Measurements from ENCODE around the gene YAP1.

GRCh38 chr11:102064316-102064715 lies 45.9 kb upstream of the YAP1 start:
- TF ChIP-seq L3MBTL2 (conservative IDR thresholded peaks at IDR 0.05) (no peak), FOXK2 (IDR thresholded peaks at IDR 0.05) (no peak), TARDBP (IDR thresholded peaks at IDR 0.05) (no peak), SP1 (IDR thresholded peaks at IDR 0.05) (no peak), BHLHE40 (IDR thresholded peaks at IDR 0.05; ENCODE audit: borderline replicate concordance) (no peak), CTBP1 (IDR thresholded peaks at IDR 0.05; ENCODE audit: borderline replicate concordance) (no peak), ARNT (IDR thresholded peaks at IDR 0.05) (no peak), ELF4 (IDR thresholded peaks at IDR 0.05) (no peak), FOXM1 (IDR thresholded peaks at IDR 0.05; ENCODE audit: borderline replicate concordance) (no peak), NFRKB (IDR thresholded peaks at IDR 0.05) (no peak), SUZ12 (IDR thresholded peaks at IDR 0.05) (no peak), LEF1 (IDR thresholded peaks at IDR 0.05; ENCODE audit: borderline replicate concordance) (no peak), HDGF (IDR thresholded peaks at IDR 0.05; ENCODE audit: borderline replicate concordance) (no peak), FOXA1 (IDR thresholded peaks at IDR 0.05) (no peak)
